DOHH2 (cell line): ENCODE results near the gene DCXR.

Experiments used
- EZH2phosphoT487 ChIP-seq: fragments of 200-600 bp; sonication (generic); IDR thresholded peaks from 2 replicates; pipeline ENCODE4 v1.6.1; 2017; ENCODE audit warnings: borderline replicate concordance, mild to moderate bottlenecking, antibody characterized with exemption, low read length, moderate library complexity, mixed read lengths
- TF ChIP-seq, protein P1 (sequence below): fragments of 200-600 bp; sonication (generic); IDR thresholded peaks from one replicate; pipeline ENCODE4 v1.5.1; 2014; ENCODE audit warnings: antibody characterized with exemption, mild to moderate bottlenecking, low read depth, low read length; ENCODE audit not compliant: poor library complexity, severe bottlenecking

DNA sequence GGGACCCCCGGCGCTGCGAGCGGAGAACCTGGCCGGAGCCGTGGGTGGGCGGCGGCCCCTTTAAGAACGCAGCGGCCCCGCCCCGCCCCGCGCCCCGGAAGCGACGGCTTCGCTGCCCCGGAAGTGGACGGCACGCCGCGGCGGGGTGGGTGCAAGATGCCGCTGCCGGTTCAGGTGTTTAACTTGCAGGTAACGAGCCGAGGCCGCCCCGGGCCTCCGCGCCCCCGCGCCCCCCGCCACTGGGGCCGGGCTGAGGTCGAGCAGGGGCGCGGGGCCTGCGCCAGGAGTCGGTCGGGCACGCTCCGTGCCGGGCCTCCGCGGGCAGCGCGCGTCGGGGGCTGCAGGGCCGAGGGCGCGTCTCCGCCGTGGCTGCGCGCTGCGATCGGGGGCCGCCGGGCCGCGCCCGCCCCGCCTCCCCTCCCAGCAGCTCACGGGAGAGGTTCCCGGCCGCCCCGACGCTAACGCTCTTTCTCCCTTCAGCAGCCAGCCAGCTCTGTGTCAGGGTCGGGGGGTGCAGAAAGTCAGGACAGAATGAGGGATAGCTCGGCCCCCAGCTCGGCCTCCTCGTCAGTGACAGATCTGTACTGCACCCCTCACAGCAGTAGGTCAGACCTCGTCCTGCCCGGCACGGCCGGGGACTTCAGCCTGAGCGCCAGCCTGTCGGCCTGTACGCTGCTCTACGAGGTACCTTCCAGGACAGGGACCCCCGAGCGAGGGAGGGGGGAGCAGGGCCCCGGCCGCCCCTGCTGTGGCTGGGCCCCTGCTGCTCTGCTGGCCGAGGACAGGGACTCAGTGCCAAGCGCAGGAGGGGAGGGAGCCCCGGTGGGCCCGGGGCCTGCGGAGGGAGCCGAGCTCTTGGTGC lies 14.5 kb upstream of the DCXR start, which contains the start of the genes GPS1 and RFNG:
- TF ChIP-seq, protein P1, sequence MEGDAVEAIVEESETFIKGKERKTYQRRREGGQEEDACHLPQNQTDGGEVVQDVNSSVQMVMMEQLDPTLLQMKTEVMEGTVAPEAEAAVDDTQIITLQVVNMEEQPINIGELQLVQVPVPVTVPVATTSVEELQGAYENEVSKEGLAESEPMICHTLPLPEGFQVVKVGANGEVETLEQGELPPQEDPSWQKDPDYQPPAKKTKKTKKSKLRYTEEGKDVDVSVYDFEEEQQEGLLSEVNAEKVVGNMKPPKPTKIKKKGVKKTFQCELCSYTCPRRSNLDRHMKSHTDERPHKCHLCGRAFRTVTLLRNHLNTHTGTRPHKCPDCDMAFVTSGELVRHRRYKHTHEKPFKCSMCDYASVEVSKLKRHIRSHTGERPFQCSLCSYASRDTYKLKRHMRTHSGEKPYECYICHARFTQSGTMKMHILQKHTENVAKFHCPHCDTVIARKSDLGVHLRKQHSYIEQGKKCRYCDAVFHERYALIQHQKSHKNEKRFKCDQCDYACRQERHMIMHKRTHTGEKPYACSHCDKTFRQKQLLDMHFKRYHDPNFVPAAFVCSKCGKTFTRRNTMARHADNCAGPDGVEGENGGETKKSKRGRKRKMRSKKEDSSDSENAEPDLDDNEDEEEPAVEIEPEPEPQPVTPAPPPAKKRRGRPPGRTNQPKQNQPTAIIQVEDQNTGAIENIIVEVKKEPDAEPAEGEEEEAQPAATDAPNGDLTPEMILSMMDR: no peak
- no peak for TF ChIP-seq EZH2phosphoT487
